H1 (cell line): ENCODE measurements around the gene ABCC11. TPM values are rescaled to one million over a fixed set of nuclear protein-coding genes. Genes with fewer than 3 reads are reported as not detected.

Experiments used
- CTCF ChIA-PET: fragments of 300-600 bp; sonication (Branson Sonifier 250); formaldehyde crosslinking; loops from one replicate; lab custom pipeline; 2021; ENCODE audit not compliant: partially characterized antibody; lab: Charles Lee
- POLR2A ChIA-PET: fragments of 300-600 bp; sonication (Branson Sonifier 250); formaldehyde crosslinking; loops from one replicate; lab custom pipeline; 2021; ENCODE audit warnings: inconsistent platforms; ENCODE audit not compliant: partially characterized antibody; lab: Charles Lee
- DNase-seq, 2 experiments: peaks; one replicate each; pipeline versions ENCODE4 v3.0.0 to v3.0.0-alpha.2; 2010 to 2022; ENCODE audit warnings: low spot score in 2 of 2, low read depth in 1 of 2, mixed read lengths in 1 of 2
- FAIRE-seq: peaks from 2 replicates; lab custom pipeline; 2011; peaks lifted over from hg19 to GRCh38; lab: Jason Lieb, UNC
- H2AFZ ChIP-seq: 2 replicates; pipeline ENCODE4 v1.8.1; 2012; ENCODE audit warnings: low read length, inconsistent platforms
- H2AK5ac ChIP-seq: 2 replicates; pipeline ENCODE4 v1.6.1; 2013; ENCODE audit warnings: low read depth, low read length
- H2BK120ac ChIP-seq: replicated peaks from 2 replicates; pipeline ENCODE3; 2013; ENCODE audit warnings: low read depth, low read length, inconsistent platforms
- H2BK12ac ChIP-seq: 2 replicates; pipeline ENCODE4 v1.6.1; 2013; ENCODE audit warnings: low read depth, low read length
- H2BK15ac ChIP-seq: 2 replicates; pipeline ENCODE4 v1.6.1; 2013; ENCODE audit warnings: low read length
- H2BK20ac ChIP-seq: 2 replicates; pipeline ENCODE4 v1.6.1; 2013; ENCODE audit warnings: low read length
- H2BK5ac ChIP-seq: 2 replicates; pipeline ENCODE4 v1.6.1; 2013; ENCODE audit warnings: low read depth, low read length
- H3K14ac ChIP-seq: 2 replicates; pipeline ENCODE4 v1.6.1; 2013; ENCODE audit warnings: inconsistent platforms; ENCODE audit not compliant: insufficient read length
- H3K18ac ChIP-seq: 2 replicates; pipeline ENCODE4 v1.6.1; 2013; ENCODE audit warnings: low read length; ENCODE audit errors: extremely low read depth
- H3K23ac ChIP-seq: 2 replicates; pipeline ENCODE4 v1.6.1; 2013; ENCODE audit warnings: inconsistent platforms; ENCODE audit not compliant: insufficient read length
- H3K23me2 ChIP-seq: 2 replicates; pipeline ENCODE4 v1.6.1; 2013; ENCODE audit warnings: low read depth, low read length
- H3K27ac ChIP-seq: 2 replicates; pipeline ENCODE4 v1.6.1; 2011; ENCODE audit warnings: low read depth, low read length, inconsistent platforms
- H3K27me3 ChIP-seq, 4 experiments: replicated peaks in 1 of 4; 1 replicate in 1 of 4; 2 replicates in 3 of 4; pipeline versions ENCODE4 v1.6.1 to v1.8.1; 2011 to 2013; ENCODE audit warnings: low read length in 3 of 4, mild to moderate bottlenecking in 3 of 4, inconsistent platforms in 2 of 4, mixed read lengths in 2 of 4, moderate library complexity in 1 of 4; ENCODE audit not compliant: control insufficient read depth in 3 of 4, insufficient read depth in 3 of 4; ENCODE audit errors: extremely low read depth in 1 of 4
- H3K36me3 ChIP-seq, 4 experiments: 2 replicates each; pipeline versions ENCODE4 v1.6.1 to v1.8.1; 2011 to 2013; ENCODE audit warnings: mild to moderate bottlenecking in 4 of 4, low read length in 3 of 4, moderate library complexity in 2 of 4, control low read depth in 1 of 4, inconsistent platforms in 1 of 4; ENCODE audit not compliant: insufficient read depth in 4 of 4, control insufficient read depth in 2 of 4
- H3K4ac ChIP-seq: replicated peaks from 2 replicates; pipeline ENCODE3; 2013; ENCODE audit warnings: low read length, low read depth, mixed read lengths, inconsistent platforms; ENCODE audit not compliant: insufficient read length
- H3K4me1 ChIP-seq, 4 experiments: replicated peaks in 1 of 4; 1 replicate in 1 of 4; 2 replicates in 3 of 4; pipeline versions ENCODE4 v1.6.1 to v1.8.1; 2011 to 2013; ENCODE audit warnings: low read length in 3 of 4, inconsistent platforms in 2 of 4, mixed read lengths in 1 of 4; ENCODE audit not compliant: insufficient read depth in 4 of 4, control insufficient read depth in 3 of 4
- H3K4me2 ChIP-seq, 2 experiments: 2 replicates each; pipeline versions ENCODE4 v1.6.1 to v1.8.1; 2011 to 2013; ENCODE audit warnings: low read depth in 2 of 2, low read length in 2 of 2, control low read depth in 1 of 2, inconsistent platforms in 1 of 2, mild to moderate bottlenecking in 1 of 2; ENCODE audit not compliant: insufficient read depth in 1 of 2
- H3K4me3 ChIP-seq, 4 experiments: fragments of 200-600, 300-600 bp in 1 of 4; sonication (generic), shearing (Covaris generic), sonication (Bioruptor Twin) in 1 of 4; 2 replicates each; pipeline versions ENCODE4 v1.5.1 to v1.8.1; 2011 to 2016; ENCODE audit warnings: low read length in 4 of 4, low read depth in 3 of 4, control low read depth in 2 of 4, inconsistent platforms in 2 of 4, mild to moderate bottlenecking in 2 of 4, mixed read lengths in 1 of 4, moderate library complexity in 1 of 4; ENCODE audit not compliant: insufficient read depth in 2 of 4; ENCODE audit errors: extremely low read depth in 1 of 4
- H3K56ac ChIP-seq: replicated peaks from 2 replicates; pipeline ENCODE3; 2013; ENCODE audit warnings: low read depth, mild to moderate bottlenecking, mixed read lengths, low read length, inconsistent platforms; ENCODE audit not compliant: insufficient read length
- H3K79me1 ChIP-seq: 2 replicates; pipeline ENCODE4 v1.6.1; 2013; ENCODE audit warnings: low read depth, low read length, control low read depth
- H3K79me2 ChIP-seq, 2 experiments: 2 replicates each; pipeline versions ENCODE4 v1.6.1 to v1.8.1; 2012 to 2013; ENCODE audit warnings: low read length in 2 of 2, mild to moderate bottlenecking in 2 of 2, inconsistent platforms in 1 of 2; ENCODE audit not compliant: insufficient read depth in 2 of 2, control insufficient read depth in 1 of 2
- H3K9ac ChIP-seq, 4 experiments: replicated peaks in 1 of 4; 1 replicate in 1 of 4; 2 replicates in 3 of 4; pipeline versions ENCODE4 v1.6.1 to v1.8.1; 2011 to 2013; ENCODE audit warnings: low read depth in 3 of 4, low read length in 3 of 4, control low read depth in 2 of 4, mild to moderate bottlenecking in 2 of 4, moderate library complexity in 2 of 4, inconsistent platforms in 1 of 4; ENCODE audit errors: extremely low read depth in 1 of 4
- H3K9me3 ChIP-seq, 2 experiments: 2 replicates each; pipeline versions ENCODE4 v1.6.1 to v1.8.1; 2012 to 2013; ENCODE audit warnings: mild to moderate bottlenecking in 2 of 2, moderate library complexity in 2 of 2, control low read depth in 1 of 2, inconsistent platforms in 1 of 2, low read depth in 1 of 2, low read length in 1 of 2, mixed read lengths in 1 of 2; ENCODE audit not compliant: insufficient read depth in 2 of 2
- H4K20me1 ChIP-seq, 2 experiments: replicated peaks in 1 of 2; 2 replicates each; pipeline versions ENCODE3 to v1.8.1; 2011 to 2013; ENCODE audit warnings: inconsistent platforms in 2 of 2, low read length in 2 of 2, mild to moderate bottlenecking in 1 of 2; ENCODE audit not compliant: insufficient read depth in 2 of 2, control insufficient read depth in 1 of 2
- H4K5ac ChIP-seq: 2 replicates; pipeline ENCODE4 v1.6.1; 2013; ENCODE audit warnings: low read length, low read depth, mixed read lengths, inconsistent platforms; ENCODE audit not compliant: insufficient read length
- H4K8ac ChIP-seq: 2 replicates; pipeline ENCODE4 v1.8.0; 2013; ENCODE audit warnings: mild to moderate bottlenecking, moderate library complexity, low read length, inconsistent platforms; ENCODE audit not compliant: insufficient read depth; ENCODE audit errors: extremely low read depth
- H4K91ac ChIP-seq: replicated peaks from 2 replicates; pipeline ENCODE3; 2013; ENCODE audit warnings: low read length, mixed read lengths, inconsistent platforms; ENCODE audit not compliant: insufficient read length
- ASH2L ChIP-seq: fragments of 200-600, 300-600 bp; sonication (generic); IDR thresholded peaks from one replicate; pipeline ENCODE4 v1.7.1; 2017; ENCODE audit warnings: low read length
- KDM4A ChIP-seq: IDR thresholded peaks from one replicate; pipeline ENCODE4 v1.7.1; 2012; ENCODE audit warnings: low read depth, mild to moderate bottlenecking, moderate library complexity, low read length, inconsistent platforms; ENCODE audit not compliant: severe bottlenecking
- MAFK ChIP-seq: IDR thresholded peaks from 2 replicates; pipeline ENCODE4 v1.6.1; 2012; ENCODE audit warnings: low read depth, mild to moderate bottlenecking, improper control_type of control experiment, low read length
- MAX ChIP-seq: IDR thresholded peaks from 2 replicates; pipeline ENCODE4 v1.6.1; 2012; ENCODE audit warnings: inconsistent platforms
- POLR2A ChIP-seq, 2 experiments: IDR thresholded peaks; 1 replicate in 1 of 2; 2 replicates in 1 of 2; pipeline ENCODE4 v1.6.1; 2011; ENCODE audit warnings: low read depth in 2 of 2, low read length in 2 of 2, mild to moderate bottlenecking in 2 of 2; ENCODE audit errors: control extremely low read depth in 1 of 2
- POU5F1 ChIP-seq: IDR thresholded peaks from 2 replicates; pipeline ENCODE4 v1.6.1; 2011; ENCODE audit warnings: low read depth, mild to moderate bottlenecking, low read length, moderate library complexity
- USF2 ChIP-seq: IDR thresholded peaks from 2 replicates; pipeline ENCODE4 v1.6.1; 2011; ENCODE audit warnings: low read length, improper control_type of control experiment
- WGBS, 2 experiments: shearing (Covaris generic) in 1 of 2; methylation state at CpG; one replicate each; pipeline versions ENCODE4 v1.1.6 to v1.1.7; 2013 to 2015; ENCODE audit warnings: low lambda C conversion rate in 2 of 2, mixed read lengths in 2 of 2, inconsistent platforms in 1 of 2, low coverage in 1 of 2, missing lambda C conversion rate in 1 of 2; ENCODE audit not compliant: insufficient replicate concordance in 2 of 2, insufficient coverage in 1 of 2, insufficient read length in 1 of 2; ENCODE audit errors: extremely low coverage in 1 of 2, missing lambda C conversion rate in 1 of 2; 5-methylcytosine and 5-hydroxymethylcytosine counted together
- polyA plus RNA-seq, 7 experiments: library from polyadenylated mRNA; depleted of rRNA in 3 of 7; stranded (reverse) in 5 of 7; unstranded in 2 of 7; fragments of >200 nt in 5 of 7; fragments of 200-250 nt in 2 of 7; gene quantifications; 1 replicate in 5 of 7; 2 replicates in 1 of 7; 4 replicates in 1 of 7; pipeline versions ENCODE4 v1.2.1 to v1.2.3, GENCODE V29; 2011 to 2013; ENCODE audit warnings: missing spikeins in 2 of 7, mixed read lengths in 2 of 7
- total RNA-seq: library from RNA; stranded (reverse); fragmentation: NEBNext Ultra II Directional; extraction: Animal tissue kit (Norgen Biotek cat#: 25700); gene quantifications from 2 replicates; pipeline ENCODE4 v1.2.1, GENCODE V29; 2021
- TF ChIP-seq, protein P1 (sequence below), 3 experiments: IDR thresholded peaks; 1 replicate in 2 of 3; 2 replicates in 1 of 3; pipeline versions ENCODE4 v1.5.1 to v1.6.1; 2011; ENCODE audit warnings: low read length in 3 of 3, mild to moderate bottlenecking in 3 of 3, inconsistent platforms in 2 of 3, low read depth in 1 of 3, moderate library complexity in 1 of 3; ENCODE audit not compliant: insufficient read depth in 1 of 3; ENCODE audit errors: control extremely low read depth in 1 of 3

Gene ABCC11
- total and polyA plus RNA-seq, 2 of the 8 experiments (the other 6 are each of a cell fraction or from before 2014, with no cell fraction given): 0.06 TPM; not detected in 1

DNA sequence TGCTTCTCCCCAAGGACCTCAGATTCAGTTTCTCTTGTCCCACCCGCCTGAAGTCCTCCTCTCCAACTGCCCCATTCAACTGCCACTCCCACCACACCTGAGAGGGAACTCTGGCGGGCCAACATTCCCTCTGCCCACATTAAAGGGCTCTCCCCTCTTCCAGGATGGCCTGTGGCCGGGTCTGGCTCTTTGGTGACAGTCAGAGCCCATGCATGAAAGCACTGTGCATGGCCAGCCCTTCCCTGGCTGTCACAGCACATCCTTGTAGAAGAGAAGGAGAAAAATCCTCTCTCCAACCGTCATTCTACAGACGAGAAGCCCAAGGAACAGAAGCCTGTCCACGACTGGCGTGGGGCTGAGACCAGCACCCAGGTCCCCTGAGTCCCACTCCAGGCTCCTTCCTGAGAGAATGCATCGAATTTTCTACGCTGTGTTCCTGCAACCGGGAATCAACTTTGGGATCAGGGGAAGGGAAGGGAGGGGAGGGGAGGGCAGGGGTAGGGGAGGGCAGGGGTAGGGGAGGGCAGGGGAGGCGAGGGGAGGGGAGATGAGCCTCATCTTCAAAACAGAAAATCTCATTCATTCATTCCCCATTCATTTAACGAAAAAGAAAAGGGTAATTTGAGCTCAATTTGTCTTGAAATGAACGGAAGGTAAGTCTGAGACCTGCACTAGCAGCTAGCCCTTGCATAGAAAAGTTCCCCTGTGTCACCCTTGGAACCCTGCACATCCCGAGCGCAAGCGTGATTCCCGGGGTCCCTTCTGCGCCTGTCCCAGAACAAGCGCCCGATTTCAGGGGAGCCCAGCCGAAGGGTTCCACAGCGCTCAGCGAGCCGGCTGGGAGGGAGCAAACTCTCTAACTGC is 91.2 kb downstream of the ABCC11 start, which contains the start of gene ABCC12:
ABCC12 (minus strand) TSS at position 68 of the 864 bp plus-strand sequence. CDS start 9,569 bp downstream, outside the sequence.
- no peak within 1 kb of the TSS for H3K56ac ChIP-seq
- no peak within 1 kb of the TSS for H3K18ac ChIP-seq
- no peaks in the 10 kb centered on the region for H3K23me2 ChIP-seq
- no peak within 1 kb of the TSS; the same call in 1 of the 2 replicates for H3K27ac ChIP-seq
- no peaks in the 10 kb centered on the region for H3K4me1 ChIP-seq
- H3K23ac ChIP-seq: no peak within 1 kb of the TSS
- no peak within 1 kb of the TSS for H2BK5ac ChIP-seq
- no peak within 1 kb of the TSS for H3K4me3 ChIP-seq
- H3K36me3 ChIP-seq: no peaks in the 10 kb centered on the region
- ChIA-PET CTCF (interaction anchor here (0.7 to 2.3 kb wide), 16 partner anchors 8 to 1016 kb away, joined by 3 to 16 read pairs (median 3); no protein-coding TSS in a partner anchor), POLR2A (no interaction called here)
- no peak within 1 kb of the TSS for H4K5ac ChIP-seq
- H2BK15ac ChIP-seq: no peak within 1 kb of the TSS
- no peak within 1 kb of the TSS for H3K9ac ChIP-seq
- no peaks in the 10 kb centered on the region for H3K79me2 ChIP-seq
- no peak within 1 kb of the TSS for H2BK20ac ChIP-seq
- no peak within 1 kb of the TSS; the same call in 1 of the 2 replicates for H2AFZ ChIP-seq
- no peaks in the 10 kb centered on the region for H4K20me1 ChIP-seq
- H4K91ac ChIP-seq: peak within 1 kb of the TSS; percentile 20
- no peak within 1 kb of the TSS for H3K4ac ChIP-seq
- H2BK120ac ChIP-seq: no peak within 1 kb of the TSS
- no peaks in the 10 kb centered on the region for H3K79me1 ChIP-seq
- FAIRE-seq (no peak), DNase-seq (no peak)
- no peak within 1 kb of the TSS for H3K14ac ChIP-seq
- H3K27me3 ChIP-seq: peaks cover 0 to 4% (median 3%) of the 10 kb centered on the region in 4 experiments; a peak in 6 of 7 replicates
- no peak within 1 kb of the TSS for H2AK5ac ChIP-seq
- WGBS, 2 experiments: 79% methylated on average over 20 of the region's 24 CpGs; no CpG with 5 or more reads in 1 of the 2 experiments
- H4K8ac ChIP-seq: no peak within 1 kb of the TSS
- no peaks in the 10 kb centered on the region for H3K9me3 ChIP-seq
- 0 out of 4 replicates have a peak within 1 kb of the TSS, but pooled peaks of 1 of the 2 experiments have one; percentile 0 for H3K4me2 ChIP-seq
- H2BK12ac ChIP-seq: peak within 1 kb of the TSS; percentile 55; the same call in 1 of the 2 replicates
- TF ChIP-seq ASH2L (no peak), POLR2A (IDR thresholded peaks at IDR 0.05; ENCODE audit: control extremely low read depth in 1 of 2, low read depth in 2 of 2, low read length in 2 of 2) (no peak), MAX (no peak), KDM4A (no peak), USF2 (no peak), MAFK (no peak), POU5F1 (no peak)
- TF ChIP-seq, protein P1, sequence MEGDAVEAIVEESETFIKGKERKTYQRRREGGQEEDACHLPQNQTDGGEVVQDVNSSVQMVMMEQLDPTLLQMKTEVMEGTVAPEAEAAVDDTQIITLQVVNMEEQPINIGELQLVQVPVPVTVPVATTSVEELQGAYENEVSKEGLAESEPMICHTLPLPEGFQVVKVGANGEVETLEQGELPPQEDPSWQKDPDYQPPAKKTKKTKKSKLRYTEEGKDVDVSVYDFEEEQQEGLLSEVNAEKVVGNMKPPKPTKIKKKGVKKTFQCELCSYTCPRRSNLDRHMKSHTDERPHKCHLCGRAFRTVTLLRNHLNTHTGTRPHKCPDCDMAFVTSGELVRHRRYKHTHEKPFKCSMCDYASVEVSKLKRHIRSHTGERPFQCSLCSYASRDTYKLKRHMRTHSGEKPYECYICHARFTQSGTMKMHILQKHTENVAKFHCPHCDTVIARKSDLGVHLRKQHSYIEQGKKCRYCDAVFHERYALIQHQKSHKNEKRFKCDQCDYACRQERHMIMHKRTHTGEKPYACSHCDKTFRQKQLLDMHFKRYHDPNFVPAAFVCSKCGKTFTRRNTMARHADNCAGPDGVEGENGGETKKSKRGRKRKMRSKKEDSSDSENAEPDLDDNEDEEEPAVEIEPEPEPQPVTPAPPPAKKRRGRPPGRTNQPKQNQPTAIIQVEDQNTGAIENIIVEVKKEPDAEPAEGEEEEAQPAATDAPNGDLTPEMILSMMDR (IDR thresholded peaks at IDR 0.05; ENCODE audit: control extremely low read depth in 1 of 3, insufficient read depth in 1 of 3, low read depth in 1 of 3, low read length in 3 of 3): no peak
